ENCODE results near the gene KRTAP3-3. TPM values are rescaled to one million over a fixed set of nuclear protein-coding genes. Genes with fewer than 3 reads are reported as not detected.
A peak's percentile ranks its signal among the peaks of the same experiment; 100 is the strongest.

Gene KRTAP3-3
- total RNA-seq, 4 donors from 2014 or later: not detected

GRCh38 chr17:40953881-40954280, 40.1 kb downstream of the KRTAP3-3 start:
- H3K9me3 ChIP-seq: no peaks in the 10 kb centered on the region
- TF ChIP-seq, protein P1, sequence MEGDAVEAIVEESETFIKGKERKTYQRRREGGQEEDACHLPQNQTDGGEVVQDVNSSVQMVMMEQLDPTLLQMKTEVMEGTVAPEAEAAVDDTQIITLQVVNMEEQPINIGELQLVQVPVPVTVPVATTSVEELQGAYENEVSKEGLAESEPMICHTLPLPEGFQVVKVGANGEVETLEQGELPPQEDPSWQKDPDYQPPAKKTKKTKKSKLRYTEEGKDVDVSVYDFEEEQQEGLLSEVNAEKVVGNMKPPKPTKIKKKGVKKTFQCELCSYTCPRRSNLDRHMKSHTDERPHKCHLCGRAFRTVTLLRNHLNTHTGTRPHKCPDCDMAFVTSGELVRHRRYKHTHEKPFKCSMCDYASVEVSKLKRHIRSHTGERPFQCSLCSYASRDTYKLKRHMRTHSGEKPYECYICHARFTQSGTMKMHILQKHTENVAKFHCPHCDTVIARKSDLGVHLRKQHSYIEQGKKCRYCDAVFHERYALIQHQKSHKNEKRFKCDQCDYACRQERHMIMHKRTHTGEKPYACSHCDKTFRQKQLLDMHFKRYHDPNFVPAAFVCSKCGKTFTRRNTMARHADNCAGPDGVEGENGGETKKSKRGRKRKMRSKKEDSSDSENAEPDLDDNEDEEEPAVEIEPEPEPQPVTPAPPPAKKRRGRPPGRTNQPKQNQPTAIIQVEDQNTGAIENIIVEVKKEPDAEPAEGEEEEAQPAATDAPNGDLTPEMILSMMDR (IDR thresholded peaks at IDR 0.05 in 4 of 5, conservative IDR thresholded peaks at IDR 0.05 in 1 of 5): no peak
- no peak for TF ChIP-seq POLR2A (IDR thresholded peaks at IDR 0.05)
- DNase-seq (no peak), ATAC-seq (no peak)
- no peak overlapping the region for H3K4me3 ChIP-seq
- H3K27ac ChIP-seq: no peak overlapping the region
- peaks cover 0 to 7% (median 3%) of the 10 kb centered on the region in 3 donors for H3K27me3 ChIP-seq
- H3K4me1 ChIP-seq: peaks cover 13 to 14% of the 10 kb centered on the region in 2 donors
- in situ Hi-C loops (cut with MboI; ENCODE audit: low sequenced_read_pairs in 4 of 4) (loop anchor here in 2 of 4 donors (25.0 kb wide), 2 partner anchors 92 to 108 kb away; partner anchors contain the start of genes KRT12 (in 1 of the 2), KRTAP2-2 (in 1 of the 2), KRTAP2-3 (in 1 of the 2) and KRTAP2-4 (in 1 of the 2)), intact Hi-C loops (cut with DNase I; ENCODE audit: low total_unique reads) (loop anchor here (2.0 to 5.0 kb wide), 2 partner anchors 27 to 42 kb away; no protein-coding TSS in a partner anchor)
- H3K36me3 ChIP-seq: no peaks in the 10 kb centered on the region

- Histone ChIP-seq H3K27ac (peak overlapping the region in 3 of 4 donors; percentile 25 to 52 (median 46)), H3K9me3 (no peaks in the 10 kb centered on the region), H3K36me3 (no peaks in the 10 kb centered on the region), H3K27me3 (peaks cover 3 to 15% (median 8%) of the 10 kb centered on the region in 3 donors), H3K4me3 (no peak overlapping the region), H3K4me1 (peaks cover 13 to 14% of the 10 kb centered on the region in 2 donors)
- in situ Hi-C loops (cut with MboI; ENCODE audit: low sequenced_read_pairs in 4 of 4) (loop anchor here in 2 of 4 donors (25.0 kb wide), 2 partner anchors 90 to 110 kb away; partner anchors contain the start of genes KRT12 (in 1 of the 2), KRTAP2-2 (in 1 of the 2), KRTAP2-3 (in 1 of the 2) and KRTAP2-4 (in 1 of the 2)), intact Hi-C loops (cut with DNase I; ENCODE audit: low total_unique reads) (loop anchor here (2.0 to 5.0 kb wide), 2 partner anchors 28 to 40 kb away; no protein-coding TSS in a partner anchor)
- ATAC-seq (peak; percentile 56 to 73), DNase-seq (no peak)
- TF ChIP-seq POLR2A (IDR thresholded peaks at IDR 0.05): no peak
- TF ChIP-seq, protein P1 (IDR thresholded peaks at IDR 0.05 in 4 of 5, conservative IDR thresholded peaks at IDR 0.05 in 1 of 5): no peak
Observed at GRCh38 chr17:40952661-40953060, 41.3 kb downstream of the KRTAP3-3 start.

DNA sequence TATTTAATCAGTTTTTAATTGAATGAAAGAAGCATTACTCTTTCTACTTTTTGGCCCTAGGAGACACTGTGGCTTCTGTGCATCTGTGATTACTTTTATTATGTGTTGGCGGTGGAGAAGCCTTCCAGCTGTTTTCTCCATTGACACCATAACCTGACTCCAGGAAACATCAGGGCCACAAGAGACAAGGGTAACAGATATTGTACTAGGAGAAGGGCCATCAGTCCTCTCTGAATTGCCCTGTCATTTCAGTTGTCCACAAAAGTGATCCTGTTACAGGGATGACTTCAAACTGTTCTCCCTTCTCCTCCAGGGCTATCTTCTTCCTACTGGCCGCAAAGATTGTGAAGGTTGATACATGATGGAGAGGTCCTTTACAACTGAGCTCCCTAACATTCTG, 41.8 kb downstream of the KRTAP3-3 start:
- Histone ChIP-seq H3K27ac (peak overlapping the region in 3 of 4 donors; percentile 25 to 52 (median 46)), H3K4me1 (peaks cover 13 to 14% of the 10 kb centered on the region in 2 donors), H3K36me3 (no peaks in the 10 kb centered on the region), H3K4me3 (no peak overlapping the region), H3K9me3 (no peaks in the 10 kb centered on the region), H3K27me3 (peaks cover 3 to 15% (median 8%) of the 10 kb centered on the region in 3 donors)
- intact Hi-C loops (cut with DNase I; ENCODE audit: low total_unique reads): loop anchor here (2.0 to 5.0 kb wide), 2 partner anchors 29 to 40 kb away; no protein-coding TSS in a partner anchor
- TF ChIP-seq, protein P1 (IDR thresholded peaks at IDR 0.05 in 4 of 5, conservative IDR thresholded peaks at IDR 0.05 in 1 of 5): no peak
- no peak for DNase-seq
- peak; percentile 49 to 78 for ATAC-seq
- in situ Hi-C loops (cut with MboI; ENCODE audit: low sequenced_read_pairs in 4 of 4): loop anchor here in 2 of 4 donors (25.0 kb wide), 2 partner anchors 90 to 110 kb away; partner anchors contain the start of genes KRT12 (in 1 of the 2), KRTAP2-2 (in 1 of the 2), KRTAP2-3 (in 1 of the 2) and KRTAP2-4 (in 1 of the 2)

- in situ Hi-C loops (cut with MboI; ENCODE audit: low sequenced_read_pairs in 4 of 4): loop anchor here in 2 of 4 donors (25.0 kb wide), 2 partner anchors 89 to 111 kb away; partner anchors contain the start of genes KRT12 (in 1 of the 2), KRTAP2-2 (in 1 of the 2), KRTAP2-3 (in 1 of the 2) and KRTAP2-4 (in 1 of the 2)
- TF ChIP-seq POLR2A (IDR thresholded peaks at IDR 0.05): no peak
- TF ChIP-seq, protein P1 (IDR thresholded peaks at IDR 0.05 in 4 of 5, conservative IDR thresholded peaks at IDR 0.05 in 1 of 5): no peak
Observed at GRCh38 chr17:40951011-40951622, 42.8 kb downstream of the KRTAP3-3 start.

More at GRCh38 chr17:40951011-40951622, 42.8 kb downstream of the KRTAP3-3 start:
- no peak overlapping the region for H3K27ac ChIP-seq
- intact Hi-C loops (cut with DNase I; ENCODE audit: low total_unique reads): loop anchor here (5.0 kb wide), 1 partner anchor 39 kb away; no protein-coding TSS in a partner anchor
- H3K36me3 ChIP-seq: no peaks in the 10 kb centered on the region
- peaks cover 3 to 15% (median 8%) of the 10 kb centered on the region in 3 donors for H3K27me3 ChIP-seq
- DNase-seq (no peak), ATAC-seq (no peak)
- H3K4me1 ChIP-seq: peaks cover 13 to 14% of the 10 kb centered on the region in 2 donors
- H3K9me3 ChIP-seq: no peaks in the 10 kb centered on the region
- no peak overlapping the region for H3K4me3 ChIP-seq

All from gastrocnemius medialis (tissue), 4 donors.